GM21619 (cell line): ENCODE measurements around the gene TSPYL4.

Experiments
- ATAC-seq: cut with Tn5 transposase; IDR thresholded peaks from one replicate; pipeline ENCODE4 v1.9.1; 2021; ENCODE audit not compliant: unreplicated experiment

Gene TSPYL4

DNA sequence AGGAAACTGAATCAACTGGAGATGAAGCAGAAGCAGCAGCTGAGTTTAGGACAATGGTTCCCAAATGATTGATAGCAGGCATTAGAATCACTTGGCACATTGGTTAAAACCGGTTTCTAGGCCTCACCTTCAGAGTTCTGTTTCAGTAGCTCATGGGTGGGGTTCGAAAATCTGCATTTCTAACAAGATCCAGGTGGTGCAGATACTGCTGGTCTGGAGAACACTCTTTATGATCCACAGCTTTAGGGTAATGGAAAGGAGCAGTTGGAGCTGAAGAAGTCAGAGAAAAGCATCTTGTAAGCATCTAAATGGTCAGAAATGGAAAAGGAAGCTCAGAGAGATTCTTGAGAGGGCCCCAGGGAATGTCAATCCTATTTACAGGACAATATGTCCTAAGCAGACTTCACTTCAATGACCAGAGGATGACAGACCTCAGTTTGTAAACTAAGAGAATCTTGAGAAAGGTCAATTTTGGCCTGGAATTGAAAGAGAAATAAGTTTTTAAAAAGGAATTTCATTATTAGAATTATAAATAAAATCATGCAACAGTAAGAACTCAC, 17.4 kb upstream of the TSPYL4 start:
- no peak for ATAC-seq

DNA sequence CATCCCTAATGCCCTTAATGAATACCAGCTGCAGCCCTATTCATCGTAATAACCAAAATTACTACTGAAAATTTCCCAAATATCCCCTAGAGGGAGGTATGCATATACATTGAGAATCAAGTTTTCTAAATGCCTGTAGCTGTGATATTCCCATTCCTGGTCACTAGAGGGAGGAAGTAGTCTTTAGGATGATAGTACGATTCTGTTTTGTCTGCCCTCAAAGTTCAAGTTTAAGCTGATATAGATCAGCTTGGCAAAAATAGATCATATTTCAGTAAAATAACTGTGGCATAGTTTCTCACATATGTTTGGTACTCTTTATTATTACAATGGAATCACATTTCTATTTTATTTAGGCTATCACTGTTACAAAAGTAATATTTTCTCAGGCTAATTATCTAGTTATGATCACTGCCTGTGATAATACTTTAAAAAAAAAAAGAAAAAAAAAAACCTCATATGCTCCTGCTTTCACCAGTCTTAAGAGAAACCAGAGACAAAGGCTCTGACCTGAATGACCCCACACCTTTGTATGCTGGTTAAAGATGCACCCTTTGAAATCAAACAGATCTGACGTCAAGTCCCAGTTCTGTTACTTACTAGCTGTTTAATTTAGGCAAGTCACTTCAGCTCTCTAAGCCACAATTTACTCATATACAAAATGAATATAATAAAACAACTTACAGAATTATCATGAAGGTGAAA, 14.9 kb upstream of the TSPYL4 start:
- peak; percentile 87 for ATAC-seq

DNA sequence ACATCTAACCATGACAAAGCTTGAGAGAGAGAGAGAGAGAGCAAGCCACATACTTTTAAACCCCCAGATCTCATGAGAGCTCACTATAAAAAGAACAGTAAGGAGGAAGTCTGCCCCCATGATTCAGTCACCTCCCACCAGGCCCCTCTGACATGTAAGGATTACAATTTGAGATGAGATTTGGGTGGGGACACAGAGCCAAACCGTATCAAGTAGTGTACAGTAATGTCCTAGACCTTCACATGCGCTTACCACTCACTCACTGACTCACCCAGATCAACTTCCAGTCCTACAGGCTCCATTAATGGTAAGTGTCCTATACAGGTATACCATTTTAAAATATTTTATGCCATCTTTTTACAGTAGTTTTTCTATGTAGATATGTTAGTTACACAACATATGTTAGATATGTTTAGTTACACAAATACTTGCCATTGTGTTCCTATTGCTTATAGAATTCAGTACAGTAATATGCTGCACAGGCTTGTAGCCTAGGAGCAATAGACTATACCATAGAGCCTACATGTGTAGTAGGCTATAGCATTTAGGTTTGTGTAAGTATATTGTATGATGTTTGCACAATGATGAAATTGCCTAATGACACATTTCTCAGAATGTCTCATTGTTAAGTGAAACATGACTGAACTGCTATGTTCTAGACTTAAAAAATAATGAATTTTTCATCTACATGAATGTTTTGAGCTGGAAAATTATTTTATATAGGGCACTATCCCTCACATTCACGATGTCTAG, 14.1 kb upstream of the TSPYL4 start:
- ATAC-seq, result peak; percentile 5

DNA sequence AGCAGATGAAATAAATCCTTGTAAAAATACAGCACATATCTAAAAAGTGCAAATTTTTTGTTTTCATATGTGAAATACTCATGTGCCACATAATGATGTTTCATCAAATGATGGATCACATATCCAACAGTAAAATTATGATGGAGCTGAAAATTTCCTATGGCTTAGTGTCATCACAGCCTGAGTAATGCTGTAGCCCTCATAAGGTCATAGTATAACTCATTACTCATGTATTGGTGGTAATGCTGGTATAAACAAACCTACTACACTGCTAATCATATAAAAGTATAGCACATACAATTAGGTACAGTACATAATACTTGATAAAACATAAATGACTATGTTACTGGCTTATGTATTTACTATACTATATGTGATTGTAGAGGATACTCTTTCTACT, 12.9 kb upstream of the TSPYL4 start:
- ATAC-seq, result no peak

DNA sequence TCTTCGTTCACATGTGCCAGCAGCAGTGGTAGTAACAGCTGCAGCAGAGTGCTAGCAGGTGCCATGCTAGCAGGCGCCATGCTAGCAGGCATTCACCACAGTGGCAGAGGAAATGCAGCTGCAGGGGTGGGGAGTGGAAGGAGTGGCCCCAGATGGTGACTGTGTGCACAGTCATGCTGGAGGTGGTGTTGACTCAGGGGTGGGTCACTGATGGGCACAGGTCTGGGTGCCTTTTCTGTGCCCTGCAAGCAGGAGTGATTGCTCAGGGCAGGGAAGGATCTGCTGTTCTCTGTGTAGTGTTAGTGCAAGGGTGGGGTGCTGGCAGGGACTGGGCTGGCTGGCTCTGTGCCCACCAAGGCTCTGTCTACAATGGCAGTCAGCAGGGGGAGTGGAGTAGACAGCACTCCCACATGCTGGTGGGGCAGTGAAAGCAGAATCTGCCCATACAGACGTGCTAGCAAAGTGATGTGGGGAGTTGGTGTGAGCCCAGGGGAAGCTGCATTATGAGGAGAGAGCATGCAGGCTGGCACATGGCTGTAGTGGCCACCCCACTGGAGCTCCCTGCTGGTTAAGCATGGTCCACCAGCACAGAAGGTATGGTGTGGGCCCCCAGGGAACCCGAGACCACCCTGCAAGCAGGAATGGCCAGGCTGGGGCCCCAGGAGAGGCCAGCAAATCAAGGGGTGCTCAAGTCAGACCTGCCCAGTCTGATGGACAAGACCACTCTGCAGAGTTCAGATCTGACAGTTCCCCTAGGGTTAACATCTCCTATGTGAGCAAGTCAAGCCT, 11.4 kb upstream of the TSPYL4 start:
- no peak for ATAC-seq

DNA sequence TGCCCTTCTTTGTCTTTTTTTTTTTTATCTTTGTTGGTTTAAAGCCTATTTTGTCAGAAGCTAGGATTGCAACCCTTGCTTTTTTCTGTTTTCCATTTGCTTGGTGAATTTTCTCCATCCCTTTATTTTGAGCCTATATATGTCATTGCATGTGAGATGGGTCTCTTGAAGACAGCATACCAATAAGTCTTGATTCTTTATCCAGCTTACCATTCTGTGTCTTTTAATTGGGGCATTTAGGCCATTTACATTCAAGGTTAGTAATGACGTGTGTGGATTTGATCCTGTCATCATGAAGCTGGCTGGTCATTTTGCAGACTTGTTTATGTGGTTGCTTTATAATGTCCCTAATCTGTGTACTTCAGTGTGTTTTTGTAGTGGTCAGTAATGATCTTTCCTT, 9.5 kb upstream of the TSPYL4 start:
- ATAC-seq, result no peak

DNA sequence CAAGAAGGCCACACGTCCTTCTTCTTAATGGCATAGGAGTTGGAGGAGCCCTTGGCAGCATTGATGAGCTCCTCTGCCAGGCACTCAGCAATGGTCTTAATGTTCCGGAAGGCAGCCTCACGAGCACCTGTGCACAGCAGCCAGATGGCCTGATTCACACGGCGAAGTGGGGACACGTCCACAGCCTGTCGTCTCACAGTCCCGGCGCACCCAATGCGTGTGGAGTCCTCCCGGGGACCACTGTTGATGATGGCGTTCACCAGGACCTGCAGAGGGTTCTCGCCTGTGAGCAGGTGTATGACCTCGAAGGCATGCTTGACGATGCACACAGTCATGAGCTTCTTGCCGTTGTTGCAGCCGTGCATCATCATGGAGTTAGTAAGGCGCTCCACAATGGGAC, 4.6 kb upstream of the TSPYL4 start:
- ATAC-seq, result no peak

DNA sequence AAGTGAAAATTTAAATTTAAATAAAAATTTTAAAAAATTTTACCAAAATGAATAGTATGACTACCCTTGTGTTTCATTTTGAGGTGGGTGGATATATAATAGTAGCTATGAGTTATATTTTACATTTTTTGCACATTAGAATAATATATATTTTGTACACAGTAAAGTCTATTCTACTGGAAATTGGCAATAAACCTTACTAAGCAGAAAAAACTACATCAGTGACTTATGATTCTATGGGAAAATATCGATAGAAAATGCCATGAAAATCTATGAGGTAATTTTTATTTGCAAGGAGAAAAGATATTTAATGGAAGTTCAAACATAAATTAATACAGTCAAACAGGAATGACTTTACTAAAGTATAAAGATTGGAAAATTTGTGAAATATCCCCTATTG, 2.8 kb upstream of the TSPYL4 start:
- ATAC-seq, result no peak

DNA sequence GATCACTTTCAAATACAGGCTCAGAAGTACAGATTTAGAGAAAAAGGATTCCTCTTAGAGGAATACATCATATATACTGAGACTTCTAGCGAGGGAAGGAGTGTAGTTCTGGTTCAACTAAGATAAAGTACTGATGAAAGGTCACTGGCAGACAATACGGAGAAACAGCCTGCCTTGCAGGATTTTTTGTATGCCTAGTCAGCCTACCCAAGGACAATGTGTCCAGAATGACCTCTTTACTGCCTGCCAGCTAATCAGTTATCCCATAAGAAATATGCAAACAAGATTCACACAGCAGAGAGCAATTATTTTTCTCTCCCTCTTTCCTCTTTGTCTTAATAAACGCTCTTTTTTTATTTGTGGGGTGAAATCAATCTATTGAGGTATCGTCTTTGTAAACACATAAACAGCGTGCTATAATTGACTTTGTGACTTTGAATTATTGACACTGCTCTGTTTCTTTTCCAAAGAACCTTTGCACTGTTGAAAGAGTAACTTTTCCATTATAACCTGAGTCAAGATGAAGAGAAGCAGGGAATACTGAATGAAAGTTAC, 1.4 kb upstream of the TSPYL4 start:
- ATAC-seq, result no peak

DNA sequence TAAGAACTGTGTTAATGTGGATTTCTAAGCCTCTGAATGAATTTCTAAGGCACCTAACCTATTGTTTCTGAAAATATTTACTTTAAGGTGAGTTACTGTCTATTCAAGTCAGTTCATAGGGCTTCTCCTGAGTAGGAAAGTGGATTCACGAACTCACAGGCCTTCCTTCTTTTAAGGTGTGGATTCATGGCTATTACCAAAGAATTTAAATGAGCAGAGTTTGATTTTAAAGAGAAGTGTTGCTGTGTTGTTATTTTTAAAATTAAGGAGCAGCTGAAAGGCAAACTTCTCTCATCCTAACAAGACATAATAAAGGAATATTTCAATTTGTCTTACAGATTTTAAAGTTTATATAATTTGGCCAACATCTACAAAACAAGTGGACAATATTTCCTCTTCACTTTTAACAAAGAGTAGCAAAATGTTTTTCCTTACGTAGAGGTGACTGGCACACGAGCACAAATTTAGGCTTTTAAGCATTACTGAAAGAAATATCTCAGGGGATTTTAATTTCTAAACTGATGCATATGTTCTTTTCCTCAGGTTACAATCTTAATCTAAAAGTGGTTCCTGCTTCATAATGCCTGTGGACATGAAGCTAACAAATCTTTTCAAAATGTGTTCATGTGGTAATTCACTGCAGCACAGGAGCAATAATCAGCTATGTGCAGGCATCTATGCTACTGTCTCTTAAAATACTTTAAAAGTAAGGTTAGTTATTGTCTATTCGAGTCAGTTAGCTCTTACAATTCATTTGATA, 602 bp upstream of the TSPYL4 start:
- ATAC-seq, result peak; percentile 21

DNA sequence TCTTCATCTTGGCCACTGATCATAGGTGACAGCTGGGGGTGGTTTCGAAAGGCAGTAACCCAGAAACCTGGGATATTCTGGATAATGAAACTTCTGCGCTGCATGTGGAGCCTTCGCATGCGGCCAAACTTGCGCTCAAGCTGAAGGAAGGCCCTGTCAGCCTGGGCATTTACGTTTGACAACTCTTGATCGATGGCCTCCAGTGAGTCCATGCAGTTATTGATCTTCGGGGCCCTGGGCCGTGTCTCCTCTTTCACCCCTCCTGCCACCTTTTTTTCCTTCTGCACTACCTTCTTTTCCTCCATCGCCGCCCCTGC, 729 bp downstream of the TSPYL4 start:
- ATAC-seq, result no peak

DNA sequence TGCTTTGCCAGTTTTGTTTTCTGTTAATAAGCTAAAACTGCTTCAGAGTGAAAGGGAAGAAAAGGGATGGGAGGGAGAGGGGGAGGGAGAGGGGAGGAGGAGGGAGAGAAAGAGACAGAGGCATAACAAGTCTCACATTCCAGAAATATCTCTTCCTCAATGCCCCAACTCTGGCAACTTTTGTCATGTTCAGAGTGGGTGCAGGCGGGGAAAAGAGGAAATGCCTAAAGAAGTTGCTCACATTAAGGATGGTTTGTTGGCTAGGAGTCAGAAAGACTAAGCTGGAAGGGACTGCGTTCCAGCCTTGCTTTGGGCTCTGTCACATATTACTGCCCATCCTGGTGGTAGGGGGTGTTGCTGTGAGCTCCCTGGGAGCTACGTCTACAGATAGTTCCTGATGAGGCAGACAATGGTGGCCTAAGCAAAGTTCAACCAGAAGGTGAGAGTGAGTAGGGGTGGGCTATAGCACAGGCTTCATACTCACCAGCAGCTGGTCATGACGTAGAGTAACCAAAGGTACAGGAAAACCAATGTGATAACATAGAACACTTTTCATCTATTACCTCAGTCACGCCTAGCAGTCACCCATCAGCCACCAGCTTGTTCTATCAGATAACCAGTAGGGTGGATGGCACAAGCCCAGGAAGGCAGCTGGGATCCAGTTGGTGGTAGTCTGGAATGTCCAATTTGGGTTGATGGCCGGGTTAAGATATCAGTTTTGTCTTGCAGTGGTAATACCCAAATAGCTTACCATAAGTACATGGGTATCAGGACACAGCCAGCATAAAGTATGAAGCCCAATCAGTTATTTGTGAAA, 2.1 kb downstream of the TSPYL4 start:
- no peak for ATAC-seq

DNA sequence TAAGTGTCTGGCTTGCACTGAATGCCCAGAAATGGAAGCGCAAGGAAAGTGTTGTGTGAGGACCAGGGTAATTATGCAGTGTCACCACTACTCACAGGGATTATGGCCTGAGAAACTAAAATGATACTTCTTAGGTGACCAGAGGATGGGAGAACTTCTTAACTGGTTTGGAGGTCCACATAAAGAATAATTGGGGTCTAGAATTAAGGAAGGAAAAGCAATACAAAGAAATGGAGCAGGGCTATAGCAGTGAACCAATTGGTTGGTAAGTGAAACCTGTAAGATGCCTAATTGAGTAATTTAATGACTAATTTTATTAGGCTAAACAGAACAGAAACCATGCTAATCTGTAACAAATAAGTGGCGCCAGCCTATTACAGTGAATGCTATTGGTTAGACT, 5.3 kb downstream of the TSPYL4 start:
- ATAC-seq, result no peak

DNA sequence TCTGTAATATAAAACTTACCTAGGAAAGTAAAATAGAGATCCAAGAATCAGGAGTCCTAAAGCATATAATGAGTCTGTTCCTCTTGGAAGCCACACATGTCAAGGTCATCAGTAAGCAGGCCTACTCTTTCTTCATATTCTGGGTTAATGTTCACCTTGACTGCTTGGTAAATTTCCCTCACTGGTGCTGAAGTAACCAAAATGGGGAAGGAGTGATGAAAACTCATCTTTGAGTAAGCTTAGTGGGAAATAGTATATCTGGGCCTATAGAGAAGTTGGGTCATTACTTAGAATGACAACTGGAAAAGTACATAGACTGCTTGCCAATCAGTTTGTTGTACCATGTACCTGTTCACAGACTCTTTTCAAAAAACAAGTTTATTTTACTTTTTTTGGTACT, 6.6 kb downstream of the TSPYL4 start:
- ATAC-seq, result no peak

DNA sequence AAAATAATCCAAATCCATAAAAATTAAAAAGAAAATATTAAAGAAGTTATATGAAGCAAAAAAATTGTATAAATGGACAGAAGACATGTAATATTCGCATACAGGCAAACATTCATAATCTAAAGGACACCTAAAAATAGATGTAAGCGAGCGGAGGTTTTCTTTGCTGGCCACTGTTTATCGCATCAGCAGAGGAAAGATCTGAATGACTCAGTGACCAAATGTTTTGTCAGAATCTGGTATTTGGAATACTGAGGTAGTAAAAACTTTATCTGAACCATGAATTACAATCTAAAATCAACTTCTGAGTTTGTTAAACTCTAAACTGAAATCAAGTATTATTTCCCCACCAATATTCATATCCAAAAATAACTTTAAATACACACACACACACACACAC, 7.8 kb downstream of the TSPYL4 start:
- ATAC-seq, result no peak

DNA sequence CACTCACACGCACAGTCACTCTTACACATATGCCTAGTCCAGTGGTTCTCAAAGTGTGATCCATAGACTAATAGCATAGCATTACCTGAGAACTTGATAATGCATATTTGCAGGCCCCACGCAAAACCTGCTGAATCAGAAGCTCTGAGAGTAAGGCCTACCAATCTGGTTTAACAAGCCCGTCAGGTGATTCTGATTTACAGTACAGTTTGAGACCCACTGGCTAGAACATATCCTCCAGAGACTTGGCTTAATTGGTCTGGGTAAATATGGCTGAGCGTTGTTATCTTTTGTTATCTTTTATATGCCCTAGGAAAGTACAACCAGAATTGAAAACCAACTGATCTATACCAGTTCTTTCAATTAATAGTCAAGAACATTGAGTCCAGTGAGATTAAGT, 9.6 kb downstream of the TSPYL4 start:
- ATAC-seq, result no peak

DNA sequence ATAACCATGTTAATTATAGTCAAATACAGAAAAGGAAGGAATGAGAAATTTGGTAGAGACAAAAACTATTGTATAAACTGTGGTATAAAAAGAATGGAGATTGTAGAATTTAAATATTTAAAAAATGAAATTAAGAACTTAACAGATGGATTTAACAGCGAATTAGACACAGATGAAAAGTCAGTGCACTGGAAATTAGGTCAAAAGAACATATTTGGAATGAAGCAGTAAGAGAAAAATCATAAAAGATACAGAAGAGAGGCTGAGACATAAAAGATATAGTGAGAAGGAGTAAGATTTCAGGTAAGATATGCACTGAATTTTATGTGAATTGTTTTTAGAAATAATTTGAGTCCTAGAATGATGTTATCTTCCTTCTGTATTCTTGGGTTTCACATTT, 14.0 kb downstream of the TSPYL4 start:
- no peak for ATAC-seq

DNA sequence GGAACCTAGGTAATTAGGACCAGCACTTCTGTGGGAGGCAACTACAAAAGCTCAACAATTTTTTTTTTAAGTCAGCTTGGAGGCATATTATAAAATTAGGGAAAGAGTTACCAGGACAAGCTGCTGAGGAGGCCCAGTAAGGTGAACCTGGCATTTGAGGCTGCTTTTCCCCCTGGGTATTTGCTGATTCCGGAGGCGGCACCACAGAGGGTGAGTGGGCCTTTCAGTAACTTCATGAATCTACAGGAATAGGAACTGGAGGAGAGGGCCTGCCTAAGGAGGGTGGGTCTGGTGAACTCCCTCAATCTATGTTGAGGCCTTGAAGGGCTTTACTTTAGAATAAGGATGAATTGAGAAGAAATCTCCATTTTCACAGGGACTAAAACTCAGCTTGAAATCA, 14.6 kb downstream of the TSPYL4 start:
- no peak for ATAC-seq

DNA sequence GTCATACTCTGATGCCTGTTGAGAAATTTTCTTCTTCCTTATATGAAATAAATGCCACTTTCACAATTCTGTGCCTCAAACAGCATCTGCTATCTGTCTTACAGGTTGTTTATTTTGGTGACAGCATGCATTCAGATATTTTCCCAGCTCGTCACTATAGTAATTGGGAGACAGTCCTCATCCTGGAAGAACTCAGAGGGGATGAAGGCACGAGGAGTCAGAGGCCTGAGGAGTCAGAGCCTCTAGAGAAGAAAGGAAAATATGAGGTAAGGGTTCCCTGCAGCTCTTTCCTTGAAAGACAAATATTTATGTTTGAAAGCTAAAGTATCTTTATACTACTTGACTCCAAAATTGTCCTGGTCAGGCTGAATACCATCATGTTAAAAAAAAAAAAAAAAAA, 15.8 kb downstream of the TSPYL4 start:
- ATAC-seq, result no peak

DNA sequence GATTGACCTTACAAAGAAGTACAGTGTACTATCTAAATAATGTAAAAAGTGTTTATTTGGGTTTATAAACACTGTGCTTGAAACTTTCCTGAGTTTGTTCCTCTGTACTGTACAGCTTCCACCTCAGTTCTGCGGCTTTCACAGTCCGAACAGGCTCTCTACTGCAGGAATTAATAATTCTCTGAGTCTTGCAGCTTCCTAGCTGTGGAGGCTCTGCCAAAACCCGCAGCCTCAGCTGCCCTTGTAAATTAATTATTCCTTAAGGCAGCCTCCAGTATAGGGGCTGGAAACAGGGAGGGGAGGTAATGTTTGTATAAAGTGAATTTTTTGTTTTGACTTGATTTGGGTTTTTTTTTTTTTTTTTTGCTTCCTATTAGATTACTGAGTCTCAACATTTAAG, 19.2 kb downstream of the TSPYL4 start:
- no peak for ATAC-seq
